ENCODE results near the gene ARHGAP30.

DNA sequence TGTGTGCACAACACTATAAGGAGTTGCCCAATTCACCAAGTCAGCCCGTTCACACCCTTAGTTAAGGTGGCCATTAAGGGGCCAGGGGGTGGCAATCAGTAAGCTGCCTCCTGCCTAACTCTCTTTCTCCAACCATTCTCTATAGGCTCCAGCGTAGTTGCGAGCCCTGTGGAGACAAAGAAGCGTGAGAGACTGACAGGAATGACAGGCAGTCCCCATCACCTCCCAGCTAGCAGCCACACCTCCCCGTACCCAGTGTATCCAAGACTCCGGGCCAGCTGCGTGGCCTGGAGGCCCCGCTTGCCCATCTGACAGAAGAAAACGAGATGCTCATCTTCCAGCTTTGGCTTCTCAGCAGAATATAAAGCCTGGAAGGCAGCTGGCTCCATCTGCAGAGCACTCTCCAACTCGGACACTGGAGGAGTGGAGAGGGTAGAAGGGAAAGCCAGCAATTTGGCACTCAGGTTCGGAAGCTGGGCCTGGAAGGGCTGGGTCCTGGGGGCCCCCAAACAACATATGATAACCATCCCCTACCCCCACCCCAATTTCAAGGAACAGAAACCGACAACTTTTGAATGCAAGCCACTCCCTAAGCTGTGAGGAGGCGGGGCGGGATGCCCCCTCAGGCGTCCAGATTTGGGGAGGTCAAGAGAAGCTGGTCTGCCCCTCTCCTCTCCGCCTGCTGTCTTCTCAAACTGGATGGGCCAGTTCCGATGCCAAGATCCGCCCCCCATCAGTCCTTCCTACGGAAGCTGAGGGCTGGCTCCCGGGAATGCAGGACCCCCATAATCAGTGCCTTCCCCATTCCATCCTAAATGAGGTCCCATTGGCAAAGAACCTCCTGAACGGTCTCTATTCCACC lies 31.8 kb downstream of the ARHGAP30 start:
- no peak for TF ChIP-seq POLR2AphosphoS5 (IDR thresholded peaks at IDR 0.05)
- TF ChIP-seq, protein P1, sequence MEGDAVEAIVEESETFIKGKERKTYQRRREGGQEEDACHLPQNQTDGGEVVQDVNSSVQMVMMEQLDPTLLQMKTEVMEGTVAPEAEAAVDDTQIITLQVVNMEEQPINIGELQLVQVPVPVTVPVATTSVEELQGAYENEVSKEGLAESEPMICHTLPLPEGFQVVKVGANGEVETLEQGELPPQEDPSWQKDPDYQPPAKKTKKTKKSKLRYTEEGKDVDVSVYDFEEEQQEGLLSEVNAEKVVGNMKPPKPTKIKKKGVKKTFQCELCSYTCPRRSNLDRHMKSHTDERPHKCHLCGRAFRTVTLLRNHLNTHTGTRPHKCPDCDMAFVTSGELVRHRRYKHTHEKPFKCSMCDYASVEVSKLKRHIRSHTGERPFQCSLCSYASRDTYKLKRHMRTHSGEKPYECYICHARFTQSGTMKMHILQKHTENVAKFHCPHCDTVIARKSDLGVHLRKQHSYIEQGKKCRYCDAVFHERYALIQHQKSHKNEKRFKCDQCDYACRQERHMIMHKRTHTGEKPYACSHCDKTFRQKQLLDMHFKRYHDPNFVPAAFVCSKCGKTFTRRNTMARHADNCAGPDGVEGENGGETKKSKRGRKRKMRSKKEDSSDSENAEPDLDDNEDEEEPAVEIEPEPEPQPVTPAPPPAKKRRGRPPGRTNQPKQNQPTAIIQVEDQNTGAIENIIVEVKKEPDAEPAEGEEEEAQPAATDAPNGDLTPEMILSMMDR (IDR thresholded peaks at IDR 0.05) = no peak
- TF ChIP-seq POLR2A (IDR thresholded peaks at IDR 0.05) = no peak
- TF ChIP-seq EP300 (IDR thresholded peaks at IDR 0.05) = no peak
